Fibroblast of villous mesenchyme (primary cell): ENCODE measurements around the gene EDARADD. TPM values are rescaled to one million over a fixed set of nuclear protein-coding genes. Genes with fewer than 3 reads are reported as not detected.

Source experiments
- DNase-seq: peaks from one replicate; pipeline ENCODE4 v3.0.0-alpha.2; 2010; ENCODE audit warnings: low read depth
- H3K4me3 ChIP-seq: 2 replicates; pipeline ENCODE4 v1.5.1; 2011; ENCODE audit warnings: low read depth, mild to moderate bottlenecking, low read length
- CTCF ChIP-seq: IDR thresholded peaks from 2 replicates; pipeline ENCODE4 v1.5.1; 2012; ENCODE audit warnings: low read depth, mild to moderate bottlenecking, low read length; ENCODE audit not compliant: insufficient read depth
- total RNA-seq: library from RNA; depleted of rRNA; stranded (reverse); fragments of >200 nt; gene quantifications from 2 replicates; pipeline ENCODE4 v1.2.3, GENCODE V29; 2012

The EDARADD gene
- total RNA-seq, 1 donor = 0.43 TPM

- TF ChIP-seq CTCF = no peak
- H3K4me3 ChIP-seq = no peak overlapping the region
- DNase-seq = no peak
Measured at GRCh38 chr1:236509647-236510401, 115.7 kb downstream of the EDARADD start.

GRCh38 chr1:236511735-236512418, 117.8 kb downstream of the EDARADD start:
- H3K4me3 ChIP-seq = no peak overlapping the region
- no peak for TF ChIP-seq CTCF
- no peak for DNase-seq

GRCh38 chr1:236514703-236515442, 120.8 kb downstream of the EDARADD start:
- no peak for TF ChIP-seq CTCF
- no peak overlapping the region for H3K4me3 ChIP-seq
- DNase-seq = no peak

DNA sequence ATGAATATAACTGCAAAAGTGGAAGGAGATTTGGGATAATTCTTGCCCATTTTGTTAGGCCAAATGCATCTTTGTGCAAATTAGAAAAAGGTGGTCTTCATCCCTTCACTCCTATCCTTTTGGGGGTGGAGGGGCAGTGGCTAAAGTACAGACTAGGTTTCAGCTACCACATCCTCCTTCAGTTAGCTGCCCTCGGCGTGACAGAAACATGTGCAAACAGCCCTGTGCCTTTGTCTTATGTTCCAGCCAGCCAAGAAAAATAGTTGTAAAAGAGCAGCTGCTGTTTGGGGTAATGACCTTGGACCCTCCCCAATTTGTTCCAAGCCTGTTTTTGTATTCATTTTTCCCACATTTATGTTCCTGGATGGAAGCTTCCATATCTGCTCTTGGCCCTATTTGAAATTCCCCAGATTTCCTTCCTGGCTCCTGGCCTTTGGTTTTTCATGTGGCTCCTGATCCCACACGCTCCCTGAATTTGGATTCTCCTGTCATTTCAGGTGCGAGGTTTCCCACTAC, 121.4 kb downstream of the EDARADD start:
- TF ChIP-seq CTCF = no peak
- no peak for DNase-seq
- H3K4me3 ChIP-seq = no peak overlapping the region

DNA sequence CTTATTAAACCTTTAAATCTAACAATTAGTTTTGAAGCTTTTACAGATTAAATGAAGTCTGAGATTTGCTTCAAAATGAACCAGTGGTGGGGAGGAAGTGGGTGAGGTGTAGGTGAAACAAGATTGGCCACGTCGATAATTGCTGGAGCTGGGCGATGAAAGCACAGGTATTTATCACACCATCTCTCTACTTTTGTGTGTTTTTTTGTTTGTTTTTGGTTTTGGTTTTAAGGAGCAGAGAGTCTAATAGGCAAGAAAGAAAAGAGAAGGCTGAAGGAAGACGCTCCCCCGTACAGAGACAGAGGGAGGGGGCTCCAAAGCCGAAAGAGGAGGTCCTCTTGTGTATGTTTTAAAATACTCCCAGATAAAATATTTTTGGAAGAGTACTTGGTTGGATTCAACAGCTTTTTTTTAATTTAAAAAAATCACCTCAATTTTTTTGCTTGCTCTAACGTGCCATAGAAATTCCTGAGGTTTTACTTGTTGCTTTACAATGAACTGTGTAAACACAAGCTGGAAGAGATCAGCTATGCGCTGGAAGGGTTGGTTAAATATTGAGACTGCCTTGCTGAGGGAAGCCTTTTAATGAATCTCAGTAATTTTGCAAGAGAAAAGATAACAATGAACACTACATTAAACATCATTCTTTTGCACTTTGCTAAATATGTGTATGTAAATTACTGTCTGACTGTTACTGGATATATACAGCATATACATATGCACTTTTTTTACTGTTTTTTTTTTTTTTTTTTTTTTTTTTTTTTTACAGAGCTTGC, 123.0 kb downstream of the EDARADD start:
- peak; percentile 79 for DNase-seq
- H3K4me3 ChIP-seq = no peak overlapping the region
- no peak for TF ChIP-seq CTCF

- DNase-seq = no peak
- no peak for TF ChIP-seq CTCF
- no peak overlapping the region for H3K4me3 ChIP-seq
Measured at GRCh38 chr1:236518322-236518721, 124.2 kb downstream of the EDARADD start.
